WERI-Rb-1 (cell line): ENCODE data around the gene SFXN4.

Source experiments
- DNase-seq: peaks from one replicate; pipeline ENCODE4 v3.0.0-alpha.2; 2020
- H3K27ac ChIP-seq: fragments of 250-450 bp; sonication (Bioruptor Pico); 2 replicates; pipeline ENCODE4 v1.5.1; 2020; ENCODE audit warnings: mild to moderate bottlenecking, moderate library complexity
- H3K27me3 ChIP-seq: fragments of 250-450 bp; sonication (Bioruptor Pico); 2 replicates; pipeline ENCODE4 v1.5.1; 2021; ENCODE audit warnings: mild to moderate bottlenecking, low read depth, moderate library complexity; ENCODE audit not compliant: insufficient read depth, severe bottlenecking
- H3K36me3 ChIP-seq: fragments of 250-450 bp; sonication (Bioruptor Pico); 2 replicates; pipeline ENCODE4 v1.5.1; 2020; ENCODE audit warnings: mild to moderate bottlenecking, moderate library complexity
- H3K4me3 ChIP-seq: 2 replicates; pipeline ENCODE4 v1.5.1; 2011; ENCODE audit warnings: low read depth, mild to moderate bottlenecking, control low read depth, low read length
- H3K9me3 ChIP-seq: fragments of 250-450 bp; sonication (Bioruptor Pico); 2 replicates; pipeline ENCODE4 v1.5.1; 2021; ENCODE audit warnings: mild to moderate bottlenecking, moderate library complexity; ENCODE audit not compliant: severe bottlenecking
- TF ChIP-seq, protein P1 (sequence below): IDR thresholded peaks from 2 replicates; pipeline ENCODE4 v1.5.1; 2011; ENCODE audit warnings: low read depth, mild to moderate bottlenecking, control low read depth, inconsistent platforms, low read length

SFXN4 gene

GRCh38 chr10:119209035-119209735, 43.7 kb upstream of the SFXN4 start:
- Histone ChIP-seq H3K9me3 (no peaks in the 10 kb centered on the region), H3K27ac (peak overlapping the region; percentile 80), H3K36me3 (no peaks in the 10 kb centered on the region; the same call in 1 of the 2 replicates), H3K27me3 (no peaks in the 10 kb centered on the region), H3K4me3 (peak overlapping the region; percentile 54)
- TF ChIP-seq, protein P1, sequence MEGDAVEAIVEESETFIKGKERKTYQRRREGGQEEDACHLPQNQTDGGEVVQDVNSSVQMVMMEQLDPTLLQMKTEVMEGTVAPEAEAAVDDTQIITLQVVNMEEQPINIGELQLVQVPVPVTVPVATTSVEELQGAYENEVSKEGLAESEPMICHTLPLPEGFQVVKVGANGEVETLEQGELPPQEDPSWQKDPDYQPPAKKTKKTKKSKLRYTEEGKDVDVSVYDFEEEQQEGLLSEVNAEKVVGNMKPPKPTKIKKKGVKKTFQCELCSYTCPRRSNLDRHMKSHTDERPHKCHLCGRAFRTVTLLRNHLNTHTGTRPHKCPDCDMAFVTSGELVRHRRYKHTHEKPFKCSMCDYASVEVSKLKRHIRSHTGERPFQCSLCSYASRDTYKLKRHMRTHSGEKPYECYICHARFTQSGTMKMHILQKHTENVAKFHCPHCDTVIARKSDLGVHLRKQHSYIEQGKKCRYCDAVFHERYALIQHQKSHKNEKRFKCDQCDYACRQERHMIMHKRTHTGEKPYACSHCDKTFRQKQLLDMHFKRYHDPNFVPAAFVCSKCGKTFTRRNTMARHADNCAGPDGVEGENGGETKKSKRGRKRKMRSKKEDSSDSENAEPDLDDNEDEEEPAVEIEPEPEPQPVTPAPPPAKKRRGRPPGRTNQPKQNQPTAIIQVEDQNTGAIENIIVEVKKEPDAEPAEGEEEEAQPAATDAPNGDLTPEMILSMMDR: peak; percentile 85
- DNase-seq: peak; percentile 77

- H3K36me3 ChIP-seq: no peaks in the 10 kb centered on the region; the same call in 1 of the 2 replicates
- H3K9me3 ChIP-seq: no peaks in the 10 kb centered on the region
- TF ChIP-seq, protein P1: no peak
- no peak for DNase-seq
- H3K4me3 ChIP-seq: peak overlapping the region; percentile 54
- no peaks in the 10 kb centered on the region for H3K27me3 ChIP-seq
- peak overlapping the region; percentile 77 for H3K27ac ChIP-seq
Observed at GRCh38 chr10:119208553-119208940, 43.0 kb upstream of the SFXN4 start.

DNA sequence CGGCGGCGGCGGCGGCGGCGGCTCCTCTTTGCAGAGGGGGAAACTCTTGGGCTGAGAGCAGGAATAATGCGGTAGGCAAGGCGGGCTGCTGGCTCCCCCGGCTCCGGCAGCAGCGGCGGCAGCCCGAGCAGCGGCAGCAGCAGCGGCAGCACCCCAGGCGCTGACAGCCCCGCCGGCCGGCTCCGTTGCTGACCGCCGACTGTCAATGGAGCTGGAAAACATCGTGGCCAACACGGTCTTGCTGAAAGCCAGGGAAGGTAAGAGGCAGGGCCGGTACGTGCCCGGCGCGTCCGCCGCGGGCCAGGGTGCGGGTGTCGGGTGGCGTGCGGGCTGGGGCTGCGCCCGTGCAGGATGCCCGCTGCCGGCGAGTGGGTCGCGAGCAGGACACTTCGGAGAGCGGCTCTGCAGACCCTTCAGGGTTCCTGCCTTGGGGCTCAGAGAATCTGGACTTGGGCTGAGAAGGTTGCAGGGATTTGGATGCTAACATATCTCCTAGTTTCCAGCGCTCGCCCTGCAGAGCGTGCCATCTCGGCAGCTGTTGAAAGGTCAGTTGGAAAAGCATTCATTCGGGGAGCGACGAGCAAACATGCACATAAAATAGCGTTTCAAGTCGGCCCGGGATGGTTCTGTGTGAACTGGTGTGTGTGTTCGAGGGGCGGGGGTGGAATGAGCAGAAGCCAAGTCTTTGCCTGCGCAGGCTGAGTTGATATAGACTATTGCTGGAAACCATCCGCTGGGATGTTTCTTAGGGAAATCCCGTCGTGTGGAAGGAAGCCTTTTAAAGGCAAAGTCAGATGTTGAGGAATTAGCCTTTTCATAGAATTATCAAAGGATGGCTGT, 42.4 kb upstream of the SFXN4 start:
- no peaks in the 10 kb centered on the region; the same call in 1 of the 2 replicates for H3K36me3 ChIP-seq
- peak overlapping the region; percentile 77 for H3K27ac ChIP-seq
- no peaks in the 10 kb centered on the region for H3K27me3 ChIP-seq
- H3K4me3 ChIP-seq: peak overlapping the region; percentile 54
- DNase-seq: peak; percentile 35
- TF ChIP-seq, protein P1: no peak
- H3K9me3 ChIP-seq: no peaks in the 10 kb centered on the region

- H3K27me3 ChIP-seq: no peaks in the 10 kb centered on the region
- DNase-seq: peak; percentile 96
- H3K36me3 ChIP-seq: no peaks in the 10 kb centered on the region; the same call in 1 of the 2 replicates
- H3K4me3 ChIP-seq: peak within 1 kb of the TSS; percentile 54
- TF ChIP-seq, protein P1: no peak
- peak within 1 kb of the TSS; percentile 99 for H3K27ac ChIP-seq
- no peaks in the 10 kb centered on the region for H3K9me3 ChIP-seq
Observed at GRCh38 chr10:119207366-119207666, 41.8 kb upstream of the SFXN4 start, which contains the start of gene GRK5. Gene GRK5 (plus strand): TSS chr10:119207571. CDS start chr10:119207918, 347 bp downstream.

GRCh38 chr10:119206603-119207365, 41.3 kb upstream of the SFXN4 start:
- H3K27me3 ChIP-seq: no peaks in the 10 kb centered on the region
- H3K9me3 ChIP-seq: no peaks in the 10 kb centered on the region
- DNase-seq: peak; percentile 74
- H3K27ac ChIP-seq: peak overlapping the region; percentile 99
- no peaks in the 10 kb centered on the region; the same call in 1 of the 2 replicates for H3K36me3 ChIP-seq
- TF ChIP-seq, protein P1: peak; percentile 69
- H3K4me3 ChIP-seq: peak overlapping the region; percentile 52
